HCT116 (cell line): ENCODE data around the gene UBE3D. TPM values are rescaled to one million over a fixed set of nuclear protein-coding genes. Genes with fewer than 3 reads are reported as not detected.

Experiments used
- ATAC-seq: fragments of 200-7000 bp; cut with Tn5 transposase; 2 replicates; pipeline ENCODE4 v1.9.1; 2020; ENCODE audit warnings: mild to moderate bottlenecking, moderate library complexity
- BruUV-seq: library from RNA; stranded (reverse); fragments of 400-500 nt; replicated peaks from 2 replicates; lab custom pipeline; 2021; lab: Mats Ljungman, UMichigan
- CTCF ChIA-PET: fragments of 300-600 bp; sonication (Branson Sonifier 250); formaldehyde crosslinking; loops from one replicate; lab custom pipeline; 2021; ENCODE audit warnings: antibody characterized with exemption; lab: Charles Lee
- POLR2A ChIA-PET: fragments of 300-600, 350-600 bp; sonication (Branson Sonifier 250); formaldehyde crosslinking; loops from one replicate; lab custom pipeline; 2021; ENCODE audit warnings: antibody characterized with exemption; lab: Charles Lee
- RAD21 ChIA-PET, 2 experiments: fragments of 300-600 bp; sonication (Branson Sonifier 250); formaldehyde crosslinking; loops; one replicate each; lab custom pipeline; 2023; ENCODE audit warnings: low total read pairs in 2 of 2; ENCODE audit not compliant: uncharacterized antibody in 2 of 2, unreplicated experiment in 2 of 2, low non-redundant PET in 1 of 2; lab: Charles Lee
- DNase-seq: peaks from one replicate; pipeline ENCODE4 v3.0.0-alpha.2; 2010; ENCODE audit warnings: low read depth, low spot score
- H2AFZ ChIP-seq: fragments of 200-600 bp; shearing (Covaris generic), sonication (generic); 2 replicates; pipeline ENCODE4 v1.6.1; 2017; ENCODE audit warnings: low read depth, mixed run types, mixed read lengths, antibody characterized with exemption, low read length; ENCODE audit not compliant: poor library complexity, severe bottlenecking
- H3K27ac ChIP-seq: 2 replicates; pipeline ENCODE4 v1.5.1; 2012; ENCODE audit warnings: low read depth, low read length
- H3K27me3 ChIP-seq: fragments of 200-600 bp; sonication (generic); 2 replicates; pipeline ENCODE4 v1.6.1; 2016; ENCODE audit warnings: mixed run types, low read length, mixed read lengths; ENCODE audit not compliant: insufficient read depth
- H3K36me3 ChIP-seq, 2 experiments: fragments of 200-500 bp in 1 of 2; fragments of 200-600 bp in 1 of 2; sonication (Bioruptor generic) in 1 of 2; sonication (generic) in 1 of 2; 2 replicates each; pipeline versions ENCODE4 v1.5.1 to v1.6.1; 2014 to 2016; ENCODE audit warnings: low read length in 2 of 2, inconsistent platforms in 1 of 2, mixed read lengths in 1 of 2, mixed run types in 1 of 2; ENCODE audit not compliant: insufficient read depth in 2 of 2, control insufficient read depth in 1 of 2
- H3K4me1 ChIP-seq, 2 experiments: fragments of 200-600 bp in 1 of 2; sonication (generic) in 1 of 2; 2 replicates each; pipeline versions ENCODE4 v1.5.1 to v1.6.1; 2012 to 2017; ENCODE audit warnings: low read length in 2 of 2, inconsistent platforms in 1 of 2, mild to moderate bottlenecking in 1 of 2, mixed read lengths in 1 of 2, mixed run types in 1 of 2, moderate library complexity in 1 of 2; ENCODE audit not compliant: insufficient read depth in 2 of 2, control insufficient read depth in 1 of 2
- H3K4me2 ChIP-seq: fragments of 200-600 bp; sonication (generic); 2 replicates; pipeline ENCODE4 v1.6.1; 2017; ENCODE audit warnings: mixed run types, low read length, mixed read lengths
- H3K4me3 ChIP-seq, 2 experiments: fragments of 200-600 bp in 1 of 2; sonication (generic) in 1 of 2; replicated peaks in 1 of 2; 2 replicates each; pipeline ENCODE4 v1.5.1; 2011 to 2016; ENCODE audit warnings: low read length in 2 of 2, control low read depth in 1 of 2, low read depth in 1 of 2, mild to moderate bottlenecking in 1 of 2, mixed read lengths in 1 of 2, mixed run types in 1 of 2
- H3K79me2 ChIP-seq: fragments of 200-600 bp; sonication (generic); 2 replicates; pipeline ENCODE4 v1.6.1; 2017; ENCODE audit warnings: mild to moderate bottlenecking, mixed run types, low read length, moderate library complexity, mixed read lengths; ENCODE audit not compliant: insufficient read depth
- H3K9ac ChIP-seq: fragments of 200-600 bp; sonication (generic); 2 replicates; pipeline ENCODE4 v1.6.1; 2016; ENCODE audit warnings: low read length, mixed read lengths
- H3K9me2 ChIP-seq: fragments of 200-600 bp; sonication (generic), shearing (Covaris generic); 2 replicates; pipeline ENCODE4 v1.6.1; 2017; ENCODE audit warnings: mixed run types, mild to moderate bottlenecking, moderate library complexity; ENCODE audit not compliant: insufficient read depth
- H3K9me3 ChIP-seq, 2 experiments: fragments of 200-500 bp in 1 of 2; fragments of 200-600 bp in 1 of 2; sonication (Bioruptor generic) in 1 of 2; sonication (generic) in 1 of 2; 2 replicates each; pipeline ENCODE4 v1.6.1; 2014 to 2017; ENCODE audit warnings: low read length in 2 of 2, mixed read lengths in 2 of 2, inconsistent platforms in 1 of 2, low read depth in 1 of 2, mild to moderate bottlenecking in 1 of 2, mixed run types in 1 of 2, moderate library complexity in 1 of 2; ENCODE audit not compliant: control insufficient read depth in 1 of 2, insufficient read depth in 1 of 2
- H4K20me1 ChIP-seq: fragments of 200-600 bp; sonication (generic), shearing (Covaris generic); 2 replicates; pipeline ENCODE4 v1.6.1; 2017; ENCODE audit warnings: mixed run types, mild to moderate bottlenecking, moderate library complexity; ENCODE audit not compliant: insufficient read depth
- ATF3 ChIP-seq: IDR thresholded peaks from 2 replicates; pipeline ENCODE4 v1.6.1; 2012
- CBX3 ChIP-seq: IDR thresholded peaks from 2 replicates; pipeline ENCODE4 v1.6.1; 2012; ENCODE audit warnings: low read depth
- EGR1 ChIP-seq: IDR thresholded peaks from 2 replicates; pipeline ENCODE4 v1.6.1; 2012; ENCODE audit warnings: low read depth
- EZH2phosphoT487 ChIP-seq: fragments of 200-600 bp; IDR thresholded peaks from 2 replicates; pipeline ENCODE4 v1.6.1; 2018; ENCODE audit warnings: antibody characterized with exemption, borderline replicate concordance
- FOSL1 ChIP-seq: IDR thresholded peaks from 2 replicates; pipeline ENCODE4 v1.6.1; 2012; ENCODE audit warnings: low read depth
- JUND ChIP-seq: IDR thresholded peaks from 2 replicates; pipeline ENCODE4 v1.6.1; 2012
- POLR2A ChIP-seq: IDR thresholded peaks from 2 replicates; pipeline ENCODE4 v1.7.0; 2011; ENCODE audit warnings: borderline replicate concordance; ENCODE audit not compliant: insufficient read depth, insufficient read length; ENCODE audit errors: extremely low read depth
- POLR2AphosphoS5 ChIP-seq: IDR thresholded peaks from 2 replicates; pipeline ENCODE4 v1.6.1; 2011; ENCODE audit warnings: mild to moderate bottlenecking, low read depth, low read length, moderate library complexity
- SP1 ChIP-seq: IDR thresholded peaks from 2 replicates; pipeline ENCODE4 v1.6.1; 2012; ENCODE audit warnings: low read depth
- TCF7L2 ChIP-seq: IDR thresholded peaks from 2 replicates; pipeline ENCODE4 v1.7.0; 2011; ENCODE audit warnings: borderline replicate concordance, inconsistent platforms; ENCODE audit not compliant: insufficient read depth, insufficient read length; ENCODE audit errors: extremely low read depth
- YY1 ChIP-seq: IDR thresholded peaks from 2 replicates; pipeline ENCODE4 v1.6.1; 2011; ENCODE audit warnings: low read length, low read depth, moderate library complexity, mild to moderate bottlenecking; ENCODE audit not compliant: insufficient replicate concordance; ENCODE audit errors: extremely low read depth
- ZFX ChIP-seq: fragments of 450-650 bp; IDR thresholded peaks from 2 replicates; pipeline ENCODE4 v1.6.1; 2017
- ZNF274 ChIP-seq: fragments of 200-500 bp; sonication (Bioruptor generic); IDR thresholded peaks from 2 replicates; pipeline ENCODE4 v1.6.1; 2014; ENCODE audit warnings: mild to moderate bottlenecking, low read depth, low read length, inconsistent platforms
- intact Hi-C: fragments of 100-400 bp; cut with micrococcal nuclease; formaldehyde crosslinking; loops from 2 replicates; pipeline ENCODE4 v1.10.0; 2022
- total RNA-seq: library from RNA; stranded (reverse); gene quantifications from one replicate; pipeline ENCODE4 v1.2.1, GENCODE V29; 2021; ENCODE audit not compliant: unreplicated experiment
- TF ChIP-seq, protein P1 (sequence below): IDR thresholded peaks from 2 replicates; pipeline ENCODE4 v1.6.1; 2012
- TF ChIP-seq, protein P2 (sequence below), 3 experiments: fragments of 200-600 bp in 1 of 3; sonication (generic) in 1 of 3; IDR thresholded peaks in 2 of 3; conservative IDR thresholded peaks in 1 of 3; 2 replicates each; pipeline ENCODE4 v1.5.1; 2012 to 2017; ENCODE audit warnings: low read depth in 2 of 3, low read length in 2 of 3, antibody characterized with exemption in 1 of 3, borderline replicate concordance in 1 of 3, control low read depth in 1 of 3, mild to moderate bottlenecking in 1 of 3, mixed read lengths in 1 of 3, mixed run types in 1 of 3, moderate library complexity in 1 of 3; ENCODE audit not compliant: insufficient read depth in 1 of 3

Gene UBE3D
- total RNA-seq, 1 experiment from 2014 or later, result 9.0 TPM

GRCh38 chr6:82890240-82890639 lies 175.4 kb downstream of the UBE3D start:
- H3K36me3 ChIP-seq, result no peaks in the 10 kb centered on the region
- no peak for TF ChIP-seq CBX3
- no peak for TF ChIP-seq YY1
- no peak for TF ChIP-seq EZH2phosphoT487
- no peak for TF ChIP-seq SP1
- no peak for TF ChIP-seq FOSL1
- TF ChIP-seq ATF3, result no peak
- no peak for TF ChIP-seq ZFX
- TF ChIP-seq TCF7L2, result no peak
- TF ChIP-seq EGR1, result no peak
- TF ChIP-seq POLR2AphosphoS5, result no peak
- TF ChIP-seq, protein P1, sequence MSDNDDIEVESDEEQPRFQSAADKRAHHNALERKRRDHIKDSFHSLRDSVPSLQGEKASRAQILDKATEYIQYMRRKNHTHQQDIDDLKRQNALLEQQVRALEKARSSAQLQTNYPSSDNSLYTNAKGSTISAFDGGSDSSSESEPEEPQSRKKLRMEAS, result no peak
- no peak for TF ChIP-seq ZNF274
- TF ChIP-seq, protein P2, sequence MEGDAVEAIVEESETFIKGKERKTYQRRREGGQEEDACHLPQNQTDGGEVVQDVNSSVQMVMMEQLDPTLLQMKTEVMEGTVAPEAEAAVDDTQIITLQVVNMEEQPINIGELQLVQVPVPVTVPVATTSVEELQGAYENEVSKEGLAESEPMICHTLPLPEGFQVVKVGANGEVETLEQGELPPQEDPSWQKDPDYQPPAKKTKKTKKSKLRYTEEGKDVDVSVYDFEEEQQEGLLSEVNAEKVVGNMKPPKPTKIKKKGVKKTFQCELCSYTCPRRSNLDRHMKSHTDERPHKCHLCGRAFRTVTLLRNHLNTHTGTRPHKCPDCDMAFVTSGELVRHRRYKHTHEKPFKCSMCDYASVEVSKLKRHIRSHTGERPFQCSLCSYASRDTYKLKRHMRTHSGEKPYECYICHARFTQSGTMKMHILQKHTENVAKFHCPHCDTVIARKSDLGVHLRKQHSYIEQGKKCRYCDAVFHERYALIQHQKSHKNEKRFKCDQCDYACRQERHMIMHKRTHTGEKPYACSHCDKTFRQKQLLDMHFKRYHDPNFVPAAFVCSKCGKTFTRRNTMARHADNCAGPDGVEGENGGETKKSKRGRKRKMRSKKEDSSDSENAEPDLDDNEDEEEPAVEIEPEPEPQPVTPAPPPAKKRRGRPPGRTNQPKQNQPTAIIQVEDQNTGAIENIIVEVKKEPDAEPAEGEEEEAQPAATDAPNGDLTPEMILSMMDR (IDR thresholded peaks at IDR 0.05 in 2 of 3, conservative IDR thresholded peaks at IDR 0.05 in 1 of 3; ENCODE audit: borderline replicate concordance in 1 of 3, insufficient read depth in 1 of 3, low read depth in 2 of 3, low read length in 2 of 3), result no peak
- no peak for TF ChIP-seq POLR2A
- TF ChIP-seq JUND, result no peak
- no TSS peak for BruUV-seq
- H3K9ac ChIP-seq, result no peak overlapping the region
- H3K9me2 ChIP-seq, result no peaks in the 10 kb centered on the region
- no peaks in the 10 kb centered on the region for H4K20me1 ChIP-seq
- H3K4me3 ChIP-seq, result no peak overlapping the region
- POLR2A ChIA-PET, result no interaction called here
- H3K79me2 ChIP-seq, result no peaks in the 10 kb centered on the region
- H3K4me2 ChIP-seq, result no peak overlapping the region
- H3K4me1 ChIP-seq, result peaks cover 0 to 12% of the 10 kb centered on the region in 2 experiments; a peak in 3 of 4 replicates
- no peak for ATAC-seq
- H3K9me3 ChIP-seq, result no peaks in the 10 kb centered on the region
- DNase-seq, result no peak
- RAD21 ChIA-PET, result no interaction called here
- CTCF ChIA-PET, result no interaction called here
- no peak overlapping the region for H2AFZ ChIP-seq
- intact Hi-C loops, result no loop called here
- H3K27ac ChIP-seq, result no peak overlapping the region
- H3K27me3 ChIP-seq, result no peaks in the 10 kb centered on the region
